Measurements from ENCODE around the gene NNMT.

- TF ChIP-seq POLR2A (IDR thresholded peaks at IDR 0.05; ENCODE audit: low read depth, low read length) (no peak), POLR2AphosphoS5 (IDR thresholded peaks at IDR 0.05; ENCODE audit: low read depth, low read length) (no peak), TAF1 (IDR thresholded peaks at IDR 0.05; ENCODE audit: low read depth, low read length) (no peak), PAX5 (IDR thresholded peaks at IDR 0.05; ENCODE audit: insufficient read depth, low read length, severe bottlenecking) (no peak), POU2F2 (IDR thresholded peaks at IDR 0.05; ENCODE audit: low read depth, low read length) (no peak), SPI1 (IDR thresholded peaks at IDR 0.05; ENCODE audit: low read depth, low read length) (no peak)
Measured at GRCh38 chr11:114254571-114255146, 41.5 kb upstream of the NNMT start.
